ENCODE measurements around the gene NKG7. TPM values are rescaled to one million over a fixed set of nuclear protein-coding genes. Genes with fewer than 3 reads are reported as not detected.

Gene NKG7
- total and polyA plus RNA-seq, 2 of the 13 experiments (the other 11 are each of a cell fraction or from before 2014, with no cell fraction given), result 0.40 TPM; not detected in 1

GRCh38 chr19:51367565-51368365 lies 4.7 kb downstream of the NKG7 start (continued):
- TF ChIP-seq ZNF350 (CRISPR knock-in tag; IDR thresholded peaks at IDR 0.05; ENCODE audit: borderline replicate concordance, low read depth) (peak; percentile 77; the same call in 1 of the 2 replicates), SALL2 (CRISPR knock-in tag; IDR thresholded peaks at IDR 0.05) (peak; percentile 85), KMT2B (CRISPR knock-in tag; IDR thresholded peaks at IDR 0.05) (peak; percentile 67; the same call in 1 of the 2 replicates), ZNF512B (CRISPR knock-in tag; IDR thresholded peaks at IDR 0.05; ENCODE audit: borderline replicate concordance) (peak; percentile 42; the same call in 1 of the 2 replicates), ZC3H4 (CRISPR knock-in tag; IDR thresholded peaks at IDR 0.05; ENCODE audit: borderline replicate concordance) (0 out of 2 replicates have a peak, but pooled peaks have one; percentile 27), MBNL3 (CRISPR knock-in tag; conservative IDR thresholded peaks at IDR 0.05) (no peak), ZSCAN22 (CRISPR knock-in tag; IDR thresholded peaks at IDR 0.05) (no peak), MAF1 (CRISPR knock-in tag; IDR thresholded peaks at IDR 0.05; ENCODE audit: borderline replicate concordance) (peak; percentile 66; the same call in 1 of the 2 replicates), TP53 (CRISPR knock-in tag; conservative IDR thresholded peaks at IDR 0.05) (no peak), ZNF737 (CRISPR knock-in tag; IDR thresholded peaks at IDR 0.05; ENCODE audit: borderline replicate concordance) (no peak), BRF2 (CRISPR knock-in tag; IDR thresholded peaks at IDR 0.05) (peak; percentile 39; the same call in 1 of the 2 replicates), ATF5 (CRISPR knock-in tag; IDR thresholded peaks at IDR 0.05; ENCODE audit: low read depth) (no peak), SIX1 (CRISPR knock-in tag; IDR thresholded peaks at IDR 0.05; ENCODE audit: borderline replicate concordance) (no peak; the same call in 1 of the 2 replicates), ZNF282 (IDR thresholded peaks at IDR 0.05; ENCODE audit: partially characterized antibody) (no peak), CERS6 (CRISPR knock-in tag; IDR thresholded peaks at IDR 0.05) (no peak), ZFP62 (CRISPR knock-in tag; IDR thresholded peaks at IDR 0.05) (no peak), ATF7 (IDR thresholded peaks at IDR 0.05) (no peak), ATF7 (CRISPR knock-in tag; IDR thresholded peaks at IDR 0.05) (no peak), ZBTB38 (CRISPR knock-in tag; IDR thresholded peaks at IDR 0.05) (0 out of 2 replicates have a peak, but pooled peaks have one; percentile 4), SP4 (CRISPR knock-in tag; IDR thresholded peaks at IDR 0.05) (peak; percentile 94), DNMT1 (CRISPR knock-in tag; IDR thresholded peaks at IDR 0.05) (peak; percentile 89; the same call in 1 of the 2 replicates), ISL2 (CRISPR knock-in tag; IDR thresholded peaks at IDR 0.05) (0 out of 2 replicates have a peak, but pooled peaks have one; percentile 27), LBX2 (CRISPR knock-in tag; IDR thresholded peaks at IDR 0.05; ENCODE audit: borderline replicate concordance) (0 out of 2 replicates have a peak, but pooled peaks have one; percentile 41)

Data from HepG2 (cell line).